OCI-LY7 (cell line): ENCODE results near the gene TASP1. TPM values are rescaled to one million over a fixed set of nuclear protein-coding genes. Genes with fewer than 3 reads are reported as not detected.

Experiments
- total RNA-seq, 2 experiments: library from RNA; depleted of rRNA in 1 of 2; stranded (reverse); fragments of >200 nt in 1 of 2; shearing (Covaris generic) in 1 of 2; gene quantifications; 2 replicates each; pipeline ENCODE4 v1.2.3, GENCODE V29; 2014 to 2022

Gene TASP1
- total RNA-seq, 2 experiments from 2014 or later: 12.9 to 15.5 TPM

Other genes with a start within 250 kb of the TASP1 start
- gene ESF1, start 146.0 kb upstream of the TASP1 start, total RNA-seq (2014; rRNA removed; shearing (Covaris generic)): 10.1 and 16.9 TPM in 2 replicates
- gene ESF1, start 146.0 kb upstream of the TASP1 start, total RNA-seq (2022): 12.6 and 13.5 TPM in 2 replicates
- 21.5 and 27.3 TPM in 2 replicates for gene NDUFAF5, start 146.1 kb upstream of the TASP1 start, total RNA-seq (2014; rRNA removed; shearing (Covaris generic))
- gene NDUFAF5, start 146.1 kb upstream of the TASP1 start, total RNA-seq (2022): 35.4 and 36.8 TPM in 2 replicates